ENCODE results near the gene RBBP8.

RBBP8 gene

GRCh38 chr18:23062011-23062410, 128.9 kb downstream of the RBBP8 start:
- no peak for DNase-seq (ENCODE audit: low spot score)

- DNase-seq (ENCODE audit: low spot score) = no peak
These were observed 130.4 kb downstream of the RBBP8 start for GRCh38 chr18:23063502-23063901.

- DNase-seq (ENCODE audit: low spot score) = no peak
These were observed 132.2 kb downstream of the RBBP8 start for GRCh38 chr18:23065234-23065806.

GRCh38 chr18:23066060-23066459, 132.9 kb downstream of the RBBP8 start:
- DNase-seq (ENCODE audit: low spot score) = no peak

GRCh38 chr18:23066504-23067039, 133.4 kb downstream of the RBBP8 start:
- no peak for DNase-seq (ENCODE audit: low spot score)

GRCh38 chr18:23067236-23067635, 134.1 kb downstream of the RBBP8 start:
- DNase-seq (ENCODE audit: low spot score) = peak; percentile 67

- no peak for DNase-seq (ENCODE audit: low spot score)
These were observed 134.9 kb downstream of the RBBP8 start for GRCh38 chr18:23068011-23068410.

GRCh38 chr18:23068570-23069310, 135.6 kb downstream of the RBBP8 start:
- no peak for DNase-seq (ENCODE audit: low spot score)

- DNase-seq (ENCODE audit: low spot score) = no peak
These were observed 136.4 kb downstream of the RBBP8 start for GRCh38 chr18:23069481-23069880.

GRCh38 chr18:23069898-23070297, 136.8 kb downstream of the RBBP8 start:
- no peak for DNase-seq (ENCODE audit: low spot score)

GRCh38 chr18:23071285-23071684, 138.2 kb downstream of the RBBP8 start:
- DNase-seq (ENCODE audit: low spot score) = peak; percentile 69

- no peak for DNase-seq (ENCODE audit: low spot score)
These were observed 139.0 kb downstream of the RBBP8 start for GRCh38 chr18:23072079-23072478.

- no peak for DNase-seq (ENCODE audit: low spot score)
These were observed 141.0 kb downstream of the RBBP8 start for GRCh38 chr18:23073996-23074606.

Measured in kidney tubule cell (primary cell).